H1 (cell line): Measurements from ENCODE around the gene NSFL1C. TPM values are rescaled to one million over a fixed set of nuclear protein-coding genes. Genes with fewer than 3 reads are reported as not detected.

ENCODE experiments used
- CTCF ChIA-PET: fragments of 300-600 bp; sonication (Branson Sonifier 250); formaldehyde crosslinking; loops from one replicate; lab custom pipeline; 2021; ENCODE audit not compliant: partially characterized antibody; lab: Charles Lee
- POLR2A ChIA-PET: fragments of 300-600 bp; sonication (Branson Sonifier 250); formaldehyde crosslinking; loops from one replicate; lab custom pipeline; 2021; ENCODE audit warnings: inconsistent platforms; ENCODE audit not compliant: partially characterized antibody; lab: Charles Lee
- DNase-seq, 2 experiments: peaks; one replicate each; pipeline versions ENCODE4 v3.0.0 to v3.0.0-alpha.2; 2010 to 2022; ENCODE audit warnings: low spot score in 2 of 2, low read depth in 1 of 2, mixed read lengths in 1 of 2
- FAIRE-seq: peaks from 2 replicates; lab custom pipeline; 2011; peaks lifted over from hg19 to GRCh38; lab: Jason Lieb, UNC
- H2AFZ ChIP-seq: 2 replicates; pipeline ENCODE4 v1.8.1; 2012; ENCODE audit warnings: low read length, inconsistent platforms
- H2AK5ac ChIP-seq: 2 replicates; pipeline ENCODE4 v1.6.1; 2013; ENCODE audit warnings: low read depth, low read length
- H2BK120ac ChIP-seq: replicated peaks from 2 replicates; pipeline ENCODE3; 2013; ENCODE audit warnings: low read depth, low read length, inconsistent platforms
- H2BK12ac ChIP-seq: 2 replicates; pipeline ENCODE4 v1.6.1; 2013; ENCODE audit warnings: low read depth, low read length
- H2BK15ac ChIP-seq: 2 replicates; pipeline ENCODE4 v1.6.1; 2013; ENCODE audit warnings: low read length
- H2BK20ac ChIP-seq: 2 replicates; pipeline ENCODE4 v1.6.1; 2013; ENCODE audit warnings: low read length
- H2BK5ac ChIP-seq: 2 replicates; pipeline ENCODE4 v1.6.1; 2013; ENCODE audit warnings: low read depth, low read length
- H3K14ac ChIP-seq: 2 replicates; pipeline ENCODE4 v1.6.1; 2013; ENCODE audit warnings: inconsistent platforms; ENCODE audit not compliant: insufficient read length
- H3K18ac ChIP-seq: 2 replicates; pipeline ENCODE4 v1.6.1; 2013; ENCODE audit warnings: low read length; ENCODE audit errors: extremely low read depth
- H3K23ac ChIP-seq: 2 replicates; pipeline ENCODE4 v1.6.1; 2013; ENCODE audit warnings: inconsistent platforms; ENCODE audit not compliant: insufficient read length
- H3K23me2 ChIP-seq: 2 replicates; pipeline ENCODE4 v1.6.1; 2013; ENCODE audit warnings: low read depth, low read length
- H3K27ac ChIP-seq: 2 replicates; pipeline ENCODE4 v1.6.1; 2011; ENCODE audit warnings: low read depth, low read length, inconsistent platforms
- H3K27me3 ChIP-seq, 4 experiments: replicated peaks in 1 of 4; 1 replicate in 1 of 4; 2 replicates in 3 of 4; pipeline versions ENCODE4 v1.6.1 to v1.8.1; 2011 to 2013; ENCODE audit warnings: low read length in 3 of 4, mild to moderate bottlenecking in 3 of 4, inconsistent platforms in 2 of 4, mixed read lengths in 2 of 4, moderate library complexity in 1 of 4; ENCODE audit not compliant: control insufficient read depth in 3 of 4, insufficient read depth in 3 of 4; ENCODE audit errors: extremely low read depth in 1 of 4
- H3K36me3 ChIP-seq, 4 experiments: 2 replicates each; pipeline versions ENCODE4 v1.6.1 to v1.8.1; 2011 to 2013; ENCODE audit warnings: mild to moderate bottlenecking in 4 of 4, low read length in 3 of 4, moderate library complexity in 2 of 4, control low read depth in 1 of 4, inconsistent platforms in 1 of 4; ENCODE audit not compliant: insufficient read depth in 4 of 4, control insufficient read depth in 2 of 4
- H3K4ac ChIP-seq: replicated peaks from 2 replicates; pipeline ENCODE3; 2013; ENCODE audit warnings: low read length, low read depth, mixed read lengths, inconsistent platforms; ENCODE audit not compliant: insufficient read length
- H3K4me1 ChIP-seq, 4 experiments: replicated peaks in 1 of 4; 1 replicate in 1 of 4; 2 replicates in 3 of 4; pipeline versions ENCODE4 v1.6.1 to v1.8.1; 2011 to 2013; ENCODE audit warnings: low read length in 3 of 4, inconsistent platforms in 2 of 4, mixed read lengths in 1 of 4; ENCODE audit not compliant: insufficient read depth in 4 of 4, control insufficient read depth in 3 of 4
- H3K4me2 ChIP-seq, 2 experiments: 2 replicates each; pipeline versions ENCODE4 v1.6.1 to v1.8.1; 2011 to 2013; ENCODE audit warnings: low read depth in 2 of 2, low read length in 2 of 2, control low read depth in 1 of 2, inconsistent platforms in 1 of 2, mild to moderate bottlenecking in 1 of 2; ENCODE audit not compliant: insufficient read depth in 1 of 2
- H3K4me3 ChIP-seq, 4 experiments: fragments of 200-600, 300-600 bp in 1 of 4; sonication (generic), shearing (Covaris generic), sonication (Bioruptor Twin) in 1 of 4; 2 replicates each; pipeline versions ENCODE4 v1.5.1 to v1.8.1; 2011 to 2016; ENCODE audit warnings: low read length in 4 of 4, low read depth in 3 of 4, control low read depth in 2 of 4, inconsistent platforms in 2 of 4, mild to moderate bottlenecking in 2 of 4, mixed read lengths in 1 of 4, moderate library complexity in 1 of 4; ENCODE audit not compliant: insufficient read depth in 2 of 4; ENCODE audit errors: extremely low read depth in 1 of 4
- H3K56ac ChIP-seq: replicated peaks from 2 replicates; pipeline ENCODE3; 2013; ENCODE audit warnings: low read depth, mild to moderate bottlenecking, mixed read lengths, low read length, inconsistent platforms; ENCODE audit not compliant: insufficient read length
- H3K79me1 ChIP-seq: 2 replicates; pipeline ENCODE4 v1.6.1; 2013; ENCODE audit warnings: low read depth, low read length, control low read depth
- H3K79me2 ChIP-seq, 2 experiments: 2 replicates each; pipeline versions ENCODE4 v1.6.1 to v1.8.1; 2012 to 2013; ENCODE audit warnings: low read length in 2 of 2, mild to moderate bottlenecking in 2 of 2, inconsistent platforms in 1 of 2; ENCODE audit not compliant: insufficient read depth in 2 of 2, control insufficient read depth in 1 of 2
- H3K9ac ChIP-seq, 4 experiments: replicated peaks in 1 of 4; 1 replicate in 1 of 4; 2 replicates in 3 of 4; pipeline versions ENCODE4 v1.6.1 to v1.8.1; 2011 to 2013; ENCODE audit warnings: low read depth in 3 of 4, low read length in 3 of 4, control low read depth in 2 of 4, mild to moderate bottlenecking in 2 of 4, moderate library complexity in 2 of 4, inconsistent platforms in 1 of 4; ENCODE audit errors: extremely low read depth in 1 of 4
- H3K9me3 ChIP-seq, 2 experiments: 2 replicates each; pipeline versions ENCODE4 v1.6.1 to v1.8.1; 2012 to 2013; ENCODE audit warnings: mild to moderate bottlenecking in 2 of 2, moderate library complexity in 2 of 2, control low read depth in 1 of 2, inconsistent platforms in 1 of 2, low read depth in 1 of 2, low read length in 1 of 2, mixed read lengths in 1 of 2; ENCODE audit not compliant: insufficient read depth in 2 of 2
- H4K20me1 ChIP-seq, 2 experiments: replicated peaks in 1 of 2; 2 replicates each; pipeline versions ENCODE3 to v1.8.1; 2011 to 2013; ENCODE audit warnings: inconsistent platforms in 2 of 2, low read length in 2 of 2, mild to moderate bottlenecking in 1 of 2; ENCODE audit not compliant: insufficient read depth in 2 of 2, control insufficient read depth in 1 of 2
- H4K5ac ChIP-seq: 2 replicates; pipeline ENCODE4 v1.6.1; 2013; ENCODE audit warnings: low read length, low read depth, mixed read lengths, inconsistent platforms; ENCODE audit not compliant: insufficient read length
- H4K8ac ChIP-seq: 2 replicates; pipeline ENCODE4 v1.8.0; 2013; ENCODE audit warnings: mild to moderate bottlenecking, moderate library complexity, low read length, inconsistent platforms; ENCODE audit not compliant: insufficient read depth; ENCODE audit errors: extremely low read depth
- H4K91ac ChIP-seq: replicated peaks from 2 replicates; pipeline ENCODE3; 2013; ENCODE audit warnings: low read length, mixed read lengths, inconsistent platforms; ENCODE audit not compliant: insufficient read length
- CHD1 ChIP-seq: IDR thresholded peaks from 2 replicates; pipeline ENCODE4 v1.6.1; 2012; ENCODE audit warnings: low read depth, low read length, improper control_type of control experiment
- EP300 ChIP-seq, 2 experiments: IDR thresholded peaks; 1 replicate in 1 of 2; 2 replicates in 1 of 2; pipeline ENCODE4 v1.6.1; 2011 to 2012; ENCODE audit warnings: low read depth in 2 of 2, low read length in 2 of 2, mild to moderate bottlenecking in 2 of 2, borderline replicate concordance in 1 of 2, inconsistent platforms in 1 of 2, moderate library complexity in 1 of 2
- KDM1A ChIP-seq: fragments of 200-600, 300-600 bp; sonication (generic); IDR thresholded peaks from 2 replicates; pipeline ENCODE4 v1.7.1; 2016; ENCODE audit warnings: mild to moderate bottlenecking, low read length, borderline replicate concordance
- KDM4A ChIP-seq: IDR thresholded peaks from one replicate; pipeline ENCODE4 v1.7.1; 2012; ENCODE audit warnings: low read depth, mild to moderate bottlenecking, moderate library complexity, low read length, inconsistent platforms; ENCODE audit not compliant: severe bottlenecking
- POLR2AphosphoS5 ChIP-seq: IDR thresholded peaks from 2 replicates; pipeline ENCODE4 v1.6.1; 2011; ENCODE audit warnings: low read depth, low read length
- RBBP5 ChIP-seq: IDR thresholded peaks from 2 replicates; pipeline ENCODE4 v1.7.1; 2012; ENCODE audit warnings: low read depth, mild to moderate bottlenecking, inconsistent platforms, low read length, moderate library complexity, borderline replicate concordance
- RXRA ChIP-seq: IDR thresholded peaks from 2 replicates; pipeline ENCODE4 v1.6.1; 2011; ENCODE audit warnings: low read depth, mild to moderate bottlenecking, low read length, moderate library complexity; ENCODE audit not compliant: insufficient read depth
- WGBS, 2 experiments: shearing (Covaris generic) in 1 of 2; methylation state at CpG; one replicate each; pipeline versions ENCODE4 v1.1.6 to v1.1.7; 2013 to 2015; ENCODE audit warnings: low lambda C conversion rate in 2 of 2, mixed read lengths in 2 of 2, inconsistent platforms in 1 of 2, low coverage in 1 of 2, missing lambda C conversion rate in 1 of 2; ENCODE audit not compliant: insufficient replicate concordance in 2 of 2, insufficient coverage in 1 of 2, insufficient read length in 1 of 2; ENCODE audit errors: extremely low coverage in 1 of 2, missing lambda C conversion rate in 1 of 2; 5-methylcytosine and 5-hydroxymethylcytosine counted together
- polyA plus RNA-seq, 7 experiments: library from polyadenylated mRNA; depleted of rRNA in 3 of 7; stranded (reverse) in 5 of 7; unstranded in 2 of 7; fragments of >200 nt in 5 of 7; fragments of 200-250 nt in 2 of 7; gene quantifications; 1 replicate in 5 of 7; 2 replicates in 1 of 7; 4 replicates in 1 of 7; pipeline versions ENCODE4 v1.2.1 to v1.2.3, GENCODE V29; 2011 to 2013; ENCODE audit warnings: missing spikeins in 2 of 7, mixed read lengths in 2 of 7
- total RNA-seq: library from RNA; stranded (reverse); fragmentation: NEBNext Ultra II Directional; extraction: Animal tissue kit (Norgen Biotek cat#: 25700); gene quantifications from 2 replicates; pipeline ENCODE4 v1.2.1, GENCODE V29; 2021

NSFL1C gene
- total and polyA plus RNA-seq, 2 of the 8 experiments (the other 6 are each of a cell fraction or from before 2014, with no cell fraction given) = 21.6 to 98.0 TPM

GRCh38 chr20:1448081-1448620 lies 18.5 kb downstream of the NSFL1C start:
- POLR2A ChIA-PET = interaction anchor here (1.3 to 1.9 kb wide), 3 partner anchors 10 to 122 kb away, joined by 4 to 5 read pairs (median 4); no protein-coding TSS in a partner anchor
- 100% methylated on average over 4 of the region's 4 CpGs; no CpG with 5 or more reads in 1 of the 2 experiments for WGBS, 2 experiments

More at GRCh38 chr20:1448081-1448620, 18.5 kb downstream of the NSFL1C start:
- Histone ChIP-seq H3K4me1 (no peaks in the 10 kb centered on the region), H2BK20ac (no peak overlapping the region), H3K23me2 (no peaks in the 10 kb centered on the region)
- TF ChIP-seq RBBP5 (no peak), CHD1 (no peak), RXRA (no peak), EP300 (IDR thresholded peaks at IDR 0.05; ENCODE audit: borderline replicate concordance in 1 of 2, low read depth in 2 of 2, low read length in 2 of 2) (no peak), KDM1A (no peak), KDM4A (no peak), POLR2AphosphoS5 (no peak)
- TF ChIP-seq, all 59 proteins: peak for 0
- H2AFZ ChIP-seq = no peak overlapping the region
- peaks cover 0 to 5% of the 10 kb centered on the region in 2 experiments for H4K20me1 ChIP-seq
- H3K4ac ChIP-seq = no peak overlapping the region
- H3K23ac ChIP-seq = no peak overlapping the region
- H3K9ac ChIP-seq = no peak overlapping the region
- H3K9me3 ChIP-seq = peaks cover 22 to 31% of the 10 kb centered on the region in 2 experiments
- no peak overlapping the region for H3K56ac ChIP-seq
- no peak overlapping the region for H4K5ac ChIP-seq
- H3K14ac ChIP-seq = no peak overlapping the region
- no peak overlapping the region for H2BK5ac ChIP-seq
- H2BK12ac ChIP-seq = no peak overlapping the region
- CTCF ChIA-PET = interaction anchor here (1.1 to 6.5 kb wide), 6 partner anchors 10 to 140 kb away, joined by 3 to 76 read pairs (median 6); no protein-coding TSS in a partner anchor
- no peak for FAIRE-seq
- H3K79me2 ChIP-seq = no peaks in the 10 kb centered on the region
- no peak overlapping the region for H4K8ac ChIP-seq
- H3K27me3 ChIP-seq = no peaks in the 10 kb centered on the region
- no peak overlapping the region for H2BK15ac ChIP-seq
- no peak overlapping the region for H3K27ac ChIP-seq
- no peak overlapping the region for H3K4me2 ChIP-seq
- H2AK5ac ChIP-seq = no peak overlapping the region
- DNase-seq = no peak
- no peak overlapping the region for H2BK120ac ChIP-seq
- H3K36me3 ChIP-seq = peaks cover 50 to 97% (median 81%) of the 10 kb centered on the region in 4 experiments
- H3K18ac ChIP-seq = no peak overlapping the region
- no peaks in the 10 kb centered on the region; the same call in 1 of the 2 replicates for H3K79me1 ChIP-seq
- no peak overlapping the region for H4K91ac ChIP-seq
- H3K4me3 ChIP-seq = no peak overlapping the region
